ENCODE data around the gene MVK. TPM values are rescaled to one million over a fixed set of nuclear protein-coding genes. Genes with fewer than 3 reads are reported as not detected.

Gene MVK
- total RNA-seq, 1 experiment from 2014 or later = 19.2 TPM

DNA sequence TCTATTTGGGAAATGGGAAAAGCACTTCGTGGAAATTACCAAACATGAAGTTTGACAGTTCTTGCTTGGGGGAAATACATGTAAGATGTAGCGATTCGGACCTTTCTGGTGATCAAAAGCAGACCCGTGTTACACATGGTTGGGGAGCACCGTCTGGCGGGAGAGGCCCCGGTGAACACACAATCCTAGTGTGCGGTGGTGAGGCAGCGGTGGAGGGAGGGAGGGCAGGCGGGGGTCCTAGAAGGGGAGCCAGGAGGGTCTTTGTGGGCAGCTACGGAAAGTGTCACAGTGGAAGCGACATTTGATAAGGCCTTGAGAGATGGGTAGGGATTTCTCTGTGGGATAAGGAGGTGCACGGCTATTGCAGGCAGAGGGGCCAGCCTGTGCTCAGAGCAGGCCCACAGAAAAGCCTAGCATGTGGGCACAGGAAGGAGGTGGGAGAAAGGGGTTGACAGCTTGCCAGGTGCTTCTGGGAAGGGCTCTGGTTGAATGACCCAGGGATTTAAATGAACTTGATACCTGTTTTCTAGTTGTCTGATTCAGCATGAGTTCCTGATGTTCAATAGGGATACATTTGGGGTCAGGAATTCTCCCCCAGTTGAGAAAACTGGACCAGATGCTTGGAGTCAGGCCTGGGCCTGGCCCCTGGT lies 7.2 kb downstream of the MVK start:
- no peak overlapping the region for H3K4ac ChIP-seq (ENCODE audit: low read depth, low read length)
- no peak overlapping the region for H2AFZ ChIP-seq (ENCODE audit: low read length)
- no peak overlapping the region for H4K5ac ChIP-seq (ENCODE audit: insufficient read length, low read depth, low read length)
- Mint-ChIP-seq H3K36me3 (ENCODE audit: insufficient read depth in 1 of 3, low read depth in 3 of 3) (peaks cover 7 to 60% (median 59%) of the 10 kb centered on the region in 3 experiments; a peak in 6 of 7 replicates), H3K27ac (peak overlapping the region; percentile 40 to 63 (median 52); a peak in 3 of 7 replicates), H3K27me3 (ENCODE audit: low read depth) (no peaks in the 10 kb centered on the region), H3K9me3 (no peaks in the 10 kb centered on the region), H3K4me1 (no peaks in the 10 kb centered on the region), H3K4me3 (no peak overlapping the region; a peak in 1 of 5 replicates)
- WGBS (ENCODE audit: extremely low coverage, insufficient read length, low lambda C conversion rate) = no CpG with 5 or more reads among the region's 13 CpGs
- H3K56ac ChIP-seq (ENCODE audit: insufficient read length, low read depth, low read length) = no peak overlapping the region
- no peak for DNase-seq
- H3K27me3 ChIP-seq (ENCODE audit: insufficient read depth, low read length) = no peaks in the 10 kb centered on the region
- no peak overlapping the region for H3K9ac ChIP-seq (ENCODE audit: extremely low read depth, insufficient read length, low read length)
- no peak overlapping the region for H3K14ac ChIP-seq (ENCODE audit: insufficient read depth, low read length)
- H3K4me2 ChIP-seq (ENCODE audit: insufficient read depth, insufficient read length, low read length) = no peak overlapping the region
- H2BK120ac ChIP-seq (ENCODE audit: low read depth, low read length, poor library complexity, severe bottlenecking) = no peak overlapping the region
- no peak overlapping the region for H3K23ac ChIP-seq (ENCODE audit: insufficient read length, low read depth, low read length)
- H3K9me3 ChIP-seq (ENCODE audit: control insufficient read depth, low read depth, low read length) = no peaks in the 10 kb centered on the region
- no peak overlapping the region for H4K91ac ChIP-seq (ENCODE audit: insufficient read length, low read depth, low read length)
- TF ChIP-seq, protein P1, sequence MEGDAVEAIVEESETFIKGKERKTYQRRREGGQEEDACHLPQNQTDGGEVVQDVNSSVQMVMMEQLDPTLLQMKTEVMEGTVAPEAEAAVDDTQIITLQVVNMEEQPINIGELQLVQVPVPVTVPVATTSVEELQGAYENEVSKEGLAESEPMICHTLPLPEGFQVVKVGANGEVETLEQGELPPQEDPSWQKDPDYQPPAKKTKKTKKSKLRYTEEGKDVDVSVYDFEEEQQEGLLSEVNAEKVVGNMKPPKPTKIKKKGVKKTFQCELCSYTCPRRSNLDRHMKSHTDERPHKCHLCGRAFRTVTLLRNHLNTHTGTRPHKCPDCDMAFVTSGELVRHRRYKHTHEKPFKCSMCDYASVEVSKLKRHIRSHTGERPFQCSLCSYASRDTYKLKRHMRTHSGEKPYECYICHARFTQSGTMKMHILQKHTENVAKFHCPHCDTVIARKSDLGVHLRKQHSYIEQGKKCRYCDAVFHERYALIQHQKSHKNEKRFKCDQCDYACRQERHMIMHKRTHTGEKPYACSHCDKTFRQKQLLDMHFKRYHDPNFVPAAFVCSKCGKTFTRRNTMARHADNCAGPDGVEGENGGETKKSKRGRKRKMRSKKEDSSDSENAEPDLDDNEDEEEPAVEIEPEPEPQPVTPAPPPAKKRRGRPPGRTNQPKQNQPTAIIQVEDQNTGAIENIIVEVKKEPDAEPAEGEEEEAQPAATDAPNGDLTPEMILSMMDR (conservative IDR thresholded peaks at IDR 0.05) = no peak
- H3K27ac ChIP-seq (ENCODE audit: insufficient read length, low read depth, low read length) = no peak overlapping the region
- H2AK5ac ChIP-seq (ENCODE audit: insufficient read length, low read length) = no peak overlapping the region
- H3T11ph ChIP-seq (ENCODE audit: low read length) = no peak overlapping the region
- H2BK12ac ChIP-seq (ENCODE audit: insufficient read length, low read depth, low read length) = no peak overlapping the region
- H2BK20ac ChIP-seq (ENCODE audit: low read depth, low read length, poor library complexity, severe bottlenecking) = no peak overlapping the region
- no peaks in the 10 kb centered on the region for H4K20me1 ChIP-seq (ENCODE audit: control insufficient read depth, insufficient read depth, insufficient read length)
- H2BK15ac ChIP-seq (ENCODE audit: low read depth, low read length) = no peak overlapping the region
- no peaks in the 10 kb centered on the region for H3K23me2 ChIP-seq (ENCODE audit: insufficient read length, low read depth, low read length, poor library complexity, severe bottlenecking)
- H4K8ac ChIP-seq (replicated peaks; ENCODE audit: insufficient read length, low read depth, low read length) = no peak overlapping the region
- H3K79me1 ChIP-seq (ENCODE audit: insufficient read depth, low read depth, low read length, poor library complexity, severe bottlenecking) = no peaks in the 10 kb centered on the region
- H2BK5ac ChIP-seq (ENCODE audit: insufficient read length, low read length) = no peak overlapping the region
- no peaks in the 10 kb centered on the region for H3K4me1 ChIP-seq (ENCODE audit: insufficient read depth, low read length)
- no peak overlapping the region for H3K18ac ChIP-seq (ENCODE audit: insufficient read length, low read depth, low read length)
- no peaks in the 10 kb centered on the region for H3K79me2 ChIP-seq (ENCODE audit: insufficient read depth, low read length)

Measured in H9 (cell line).